Stimulated activated CD8-positive, alpha-beta memory T cell treated with anti-CD3 and anti-CD28 coated beads, Interleukin-7, amount 100 ng/mL, for 4 hours (primary cell): Measurements from ENCODE around the gene SURF4.

Experiments
- DNase-seq, 2 donors: peaks; one replicate each; pipeline ENCODE4 v3.0.0-alpha.2; 2020; ENCODE audit warnings: low read depth in 2 of 2

SURF4 gene

DNA sequence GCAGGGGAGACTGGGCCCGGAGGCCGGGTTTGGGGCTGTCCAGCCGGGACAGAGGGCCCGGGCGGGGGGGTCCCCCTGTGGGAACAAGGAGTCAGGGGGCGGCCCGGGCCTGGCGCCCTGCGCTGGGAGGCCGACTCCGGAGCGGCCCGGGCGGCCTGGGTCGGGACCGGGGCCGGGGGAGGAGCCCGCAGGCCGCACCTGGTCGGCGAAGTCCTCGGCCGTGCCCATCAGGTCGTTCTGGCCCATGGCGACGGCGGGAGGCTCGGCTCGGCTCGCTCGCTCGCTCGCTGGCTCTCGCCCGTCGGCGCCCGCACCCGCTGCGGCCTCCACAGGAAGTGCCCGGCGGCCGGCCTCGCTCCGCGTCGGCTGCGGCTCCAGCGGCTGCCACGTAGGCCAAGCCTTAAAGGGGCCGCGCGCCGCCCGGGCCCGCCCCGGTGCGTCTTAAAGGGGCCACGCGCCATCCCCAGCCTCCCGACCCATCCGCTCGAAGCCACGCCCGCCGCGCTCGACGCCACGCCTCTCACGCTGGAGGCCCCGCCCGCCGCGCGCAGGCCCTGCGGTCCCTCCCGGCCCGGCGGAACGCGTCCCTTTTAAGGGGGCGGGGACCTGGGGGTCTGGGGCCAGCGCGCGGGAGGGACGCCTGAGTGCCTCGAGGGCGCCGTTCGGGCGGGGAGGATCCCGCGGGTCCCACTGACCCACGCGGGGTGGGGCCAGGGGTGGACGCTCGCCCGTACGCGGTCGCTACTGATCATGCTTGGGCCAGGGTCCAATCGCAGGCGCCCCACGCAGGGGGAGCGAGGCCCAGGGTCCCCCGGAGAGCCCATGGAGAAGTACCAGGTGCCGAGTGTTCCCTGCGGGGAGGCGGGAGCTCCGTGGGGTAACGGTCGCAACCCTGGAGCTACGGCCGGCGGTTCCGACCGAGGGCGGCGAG, at the start of gene SURF4, which contains the start of gene STKLD1:
Gene SURF4, minus strand, starts transcription at position 337 of the 931 bp plus-strand sequence. Its CDS starts 91 bp downstream, at position 246.
Gene STKLD1, plus strand, starts transcription at position 643 of the 931 bp plus-strand sequence. Its CDS starts 108 bp downstream, at position 751.
- peak; percentile 83 to 92 for DNase-seq

GRCh38 chr9:133425049-133425632, 49.3 kb upstream of the SURF4 start:
- DNase-seq, result no peak

DNA sequence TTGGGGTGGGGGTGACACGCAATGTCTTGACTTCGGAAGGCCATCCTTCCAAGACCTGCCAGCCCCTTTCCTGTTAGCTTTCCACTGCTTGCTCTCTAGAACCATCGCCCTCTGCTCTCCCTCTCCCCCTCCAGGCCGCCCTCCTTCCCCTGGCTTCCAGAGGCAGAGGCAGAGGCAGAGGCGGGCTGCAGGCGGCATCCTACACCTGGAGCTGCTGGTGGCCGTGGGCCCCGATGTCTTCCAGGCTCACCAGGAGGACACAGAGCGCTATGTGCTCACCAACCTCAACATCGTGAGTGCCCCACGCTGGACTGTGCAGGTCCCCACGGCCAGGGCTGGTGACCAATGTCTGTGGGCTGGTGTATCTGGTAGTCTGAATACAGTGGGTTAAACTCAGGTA, 48.3 kb upstream of the SURF4 start:
- DNase-seq, result no peak

DNA sequence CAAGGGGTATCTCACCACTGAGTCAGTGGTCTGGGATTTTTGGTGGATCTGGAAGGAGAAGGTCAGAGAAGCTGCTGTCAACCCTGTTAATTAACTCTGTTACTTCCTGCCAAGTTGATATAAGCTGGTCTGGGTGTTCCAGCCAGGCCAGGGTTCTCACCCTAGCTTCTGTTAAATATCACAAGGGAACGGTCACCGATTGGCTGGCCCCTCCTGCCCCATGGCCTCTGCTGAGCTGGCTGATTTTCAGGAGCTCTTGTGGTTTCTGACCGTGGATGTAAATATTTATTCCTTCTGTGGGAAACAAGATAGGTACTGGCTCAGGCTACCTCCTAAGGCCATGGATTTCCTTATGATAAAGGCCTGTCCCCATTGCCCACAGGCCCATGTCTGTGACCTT, 47.4 kb upstream of the SURF4 start:
- DNase-seq, result no peak

DNA sequence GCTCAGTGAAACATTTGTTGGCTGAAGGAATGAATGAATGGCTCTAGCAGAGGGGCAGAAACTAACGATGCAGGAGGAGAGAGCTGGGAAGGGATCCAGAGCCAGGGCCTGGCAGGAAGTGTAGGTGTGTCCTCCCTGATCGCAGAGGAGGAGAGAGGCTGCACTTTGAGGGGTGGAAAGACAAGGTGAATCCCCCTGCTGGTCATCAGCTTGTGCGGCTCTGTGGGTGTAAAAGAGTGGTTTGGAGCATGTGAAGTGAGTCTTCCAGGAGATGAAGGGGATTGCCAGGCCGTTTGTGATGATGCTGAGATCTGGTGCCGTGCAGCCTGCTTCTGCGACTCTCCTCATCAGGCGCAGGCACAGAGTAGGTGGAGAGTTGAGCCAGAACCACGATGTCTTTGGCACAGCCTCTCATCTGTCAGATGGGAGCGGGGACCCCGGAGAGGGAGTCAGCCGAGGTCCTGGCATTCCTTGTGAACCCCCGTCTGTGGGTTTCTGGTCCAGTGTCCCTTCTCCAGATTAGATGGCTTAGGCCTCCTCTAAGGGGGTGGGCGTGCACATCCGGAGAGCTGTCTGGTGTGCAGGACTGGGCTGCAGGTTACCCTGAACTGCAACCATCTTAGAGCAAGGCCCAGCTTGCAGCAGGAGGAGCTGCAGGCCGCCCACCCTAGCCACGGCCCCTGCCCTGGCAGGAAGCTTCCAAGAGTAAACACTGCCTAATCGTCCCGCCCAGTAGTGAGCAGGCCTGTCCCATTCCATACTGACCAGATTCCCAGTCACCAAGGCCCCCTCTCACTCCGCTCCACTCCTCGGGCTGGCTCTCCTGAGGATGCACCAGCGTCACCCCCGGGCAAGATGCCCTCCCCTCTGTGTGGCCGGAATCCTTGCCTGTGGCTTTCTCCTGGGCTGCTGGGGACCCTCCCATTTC, 46.0 kb upstream of the SURF4 start, which contains the start of gene ADAMTS13:
Gene ADAMTS13, plus strand, starts transcription at position 753 of the 928 bp plus-strand sequence. Its CDS starts 77 bp downstream, at position 830.
- peak; percentile 2 to 9 for DNase-seq

DNA sequence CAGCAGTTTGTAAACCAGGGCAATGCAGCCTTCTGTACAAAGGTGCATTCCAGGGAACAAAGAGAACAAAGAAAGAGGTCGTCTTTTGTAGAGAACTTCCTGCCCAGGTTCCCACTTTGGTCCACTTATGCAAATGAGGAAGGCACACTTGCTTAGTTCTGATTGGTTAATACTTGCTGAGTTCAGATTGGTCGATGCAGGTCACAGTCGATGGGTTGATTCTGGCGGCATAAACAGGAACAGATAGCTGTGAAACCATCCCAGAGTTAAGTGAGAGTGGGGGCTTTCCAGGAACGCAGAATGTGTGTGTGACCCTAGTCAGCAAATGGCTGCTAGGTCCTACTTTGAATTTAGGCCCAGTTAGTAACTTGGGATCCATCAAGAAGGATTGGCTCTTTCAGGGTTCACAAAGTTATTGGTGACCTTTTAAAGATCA, 44.5 kb upstream of the SURF4 start:
- DNase-seq, result no peak

GRCh38 chr9:133419005-133419404, 43.1 kb upstream of the SURF4 start:
- DNase-seq, result no peak

DNA sequence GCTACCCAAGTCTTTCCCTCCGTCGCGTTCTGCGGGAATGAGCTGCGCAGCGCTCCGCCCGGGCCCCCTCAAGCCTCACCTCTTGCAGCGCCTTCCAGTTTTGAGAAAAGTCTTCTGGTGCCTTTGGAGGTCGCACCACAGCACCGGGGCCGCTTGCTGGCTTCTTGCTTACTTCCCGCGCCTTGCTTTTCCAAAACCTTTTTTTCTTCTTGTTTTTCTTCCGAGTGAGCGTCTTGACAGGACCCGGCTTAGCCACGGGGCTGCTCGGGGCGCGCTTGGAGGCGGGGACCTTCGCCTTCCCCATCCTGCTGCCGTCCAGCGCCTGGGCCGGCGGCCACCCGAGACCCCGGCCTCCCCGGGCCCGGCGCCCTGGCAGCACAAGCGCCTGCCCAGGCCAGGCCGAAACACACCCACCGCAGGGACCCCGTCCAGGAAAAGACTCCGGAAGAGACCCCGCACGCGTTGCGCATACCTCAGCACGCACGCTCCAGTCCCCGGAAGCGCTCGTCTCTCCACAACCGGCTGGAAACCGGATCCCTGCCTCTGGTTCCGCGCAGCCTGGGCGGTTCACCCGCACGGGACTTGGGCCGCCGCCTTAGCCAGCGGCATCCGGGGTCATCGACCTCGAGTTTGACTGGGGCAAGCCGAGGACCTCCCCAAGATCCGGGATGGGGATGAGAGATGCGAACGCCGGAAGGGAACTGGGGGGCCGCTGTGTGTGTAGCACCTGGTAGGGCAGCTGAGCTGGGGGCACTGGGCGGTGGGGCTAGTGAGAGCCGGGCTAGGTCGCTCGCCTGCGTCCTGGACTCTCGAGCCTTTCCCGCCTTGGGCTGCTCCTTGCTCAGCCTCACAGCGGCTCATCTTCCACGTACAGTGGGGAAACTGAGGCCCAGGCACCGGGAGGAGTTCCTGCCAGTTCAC, 41.9 kb upstream of the SURF4 start, which contains the start of gene REXO4:
Gene REXO4, minus strand, starts transcription at position 470 of the 921 bp plus-strand sequence. Its CDS starts 166 bp downstream, at position 304.
- DNase-seq, result peak; percentile 64 to 69

- DNase-seq, result no peak
Observed at GRCh38 chr9:133415170-133415569, 39.3 kb upstream of the SURF4 start.

DNA sequence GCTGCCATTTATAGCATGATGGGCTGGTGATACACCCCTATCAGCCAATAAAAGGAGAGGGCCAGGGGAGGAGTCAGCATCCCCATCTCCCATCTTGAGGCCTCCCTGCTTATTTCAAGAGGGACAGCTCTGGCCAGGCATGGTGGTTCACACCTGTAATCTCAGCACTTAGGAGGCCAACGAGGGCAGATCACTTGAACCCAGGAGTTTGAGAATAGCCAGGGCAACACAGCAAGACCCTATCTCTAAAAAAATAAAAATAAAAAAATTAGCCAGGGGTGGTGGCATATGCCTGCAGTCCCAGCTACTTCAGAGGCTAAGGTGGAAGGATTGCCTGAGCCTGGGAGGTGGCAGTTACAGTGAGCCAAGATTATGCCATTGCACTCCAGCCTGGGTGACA, 32.2 kb upstream of the SURF4 start:
- no peak for DNase-seq

DNA sequence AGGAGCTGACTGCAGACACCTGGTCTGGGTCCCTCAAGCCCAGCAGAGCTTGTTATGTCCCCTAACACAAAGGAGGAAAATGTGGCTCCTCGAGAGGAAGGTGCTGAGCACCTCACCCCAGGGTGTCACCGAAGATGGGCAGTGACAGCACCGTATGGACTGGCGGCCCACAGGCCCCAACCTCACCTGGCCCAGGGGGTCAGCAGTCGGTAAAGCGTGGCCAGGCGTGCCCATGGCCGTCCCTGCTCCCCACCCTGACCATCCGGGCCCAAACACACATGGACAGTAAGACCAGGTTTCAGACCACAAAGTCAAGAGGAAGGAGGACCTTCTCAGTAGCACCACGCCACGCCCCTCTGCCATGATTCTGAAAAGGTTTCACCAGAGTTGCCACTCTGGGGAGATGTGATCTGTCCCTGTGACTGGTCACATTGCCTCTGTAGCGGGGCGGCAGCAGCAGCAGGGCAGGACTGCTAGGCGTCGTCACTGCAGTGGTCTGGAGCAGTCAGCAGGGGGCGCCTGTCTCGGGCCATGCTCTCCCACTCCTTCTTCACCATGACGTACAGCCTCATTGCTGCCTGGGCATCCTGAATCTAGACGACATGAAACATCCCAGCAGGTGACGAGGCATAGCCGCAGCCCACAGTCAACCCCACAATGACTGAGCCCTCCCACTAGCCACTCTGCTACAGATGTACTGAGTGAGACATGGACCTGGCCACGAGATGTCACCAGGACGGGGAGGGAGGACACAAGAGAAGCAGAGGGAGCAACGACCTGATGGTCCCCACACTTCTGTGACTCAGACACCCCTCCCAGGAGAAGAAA, 30.8 kb upstream of the SURF4 start:
- peak; percentile 64 to 74 for DNase-seq

DNA sequence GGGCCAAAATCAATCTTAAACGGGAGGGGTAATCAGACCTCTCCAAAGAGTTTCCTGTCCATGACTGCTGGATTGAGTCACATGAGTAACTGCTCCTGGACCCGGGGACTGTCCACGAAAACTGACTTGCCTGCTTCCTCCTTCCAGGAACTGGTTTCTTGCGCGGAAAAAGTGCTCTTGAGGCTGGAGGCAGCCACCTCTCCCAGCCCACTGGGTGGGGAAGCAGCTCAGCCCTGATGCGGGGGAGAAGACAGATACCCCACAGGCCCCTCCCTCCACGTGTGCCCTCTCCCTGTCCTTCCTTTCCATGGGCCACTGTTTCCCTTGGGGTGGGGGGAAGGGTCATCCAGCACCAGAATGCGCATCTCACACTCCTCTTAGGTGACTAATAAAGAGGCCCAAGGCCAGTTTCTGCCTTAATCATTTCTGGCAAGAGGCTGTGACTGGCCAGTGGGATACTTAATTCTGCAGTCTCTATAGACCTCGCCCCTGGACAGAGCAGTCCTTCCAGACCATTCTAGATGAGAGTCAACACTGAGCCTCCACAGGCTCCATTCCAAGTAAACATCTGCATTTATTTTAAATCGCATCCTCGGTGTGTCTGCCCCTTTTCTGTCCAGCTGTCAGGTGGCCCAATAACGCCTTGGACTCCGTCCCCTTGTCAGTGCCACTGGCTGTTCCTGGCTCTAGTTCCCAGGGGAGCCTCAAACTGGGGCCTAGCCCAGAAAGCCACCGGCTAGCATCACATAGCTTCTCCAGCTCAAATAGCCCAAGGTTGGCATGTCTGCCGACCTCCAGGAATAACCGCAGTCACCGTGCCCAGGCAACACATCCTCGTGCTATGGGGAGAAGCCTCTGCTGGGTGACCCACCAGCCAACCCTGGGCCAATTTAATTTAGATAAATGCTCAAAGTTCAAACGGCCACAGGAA, 29.9 kb upstream of the SURF4 start:
- DNase-seq, result no peak

DNA sequence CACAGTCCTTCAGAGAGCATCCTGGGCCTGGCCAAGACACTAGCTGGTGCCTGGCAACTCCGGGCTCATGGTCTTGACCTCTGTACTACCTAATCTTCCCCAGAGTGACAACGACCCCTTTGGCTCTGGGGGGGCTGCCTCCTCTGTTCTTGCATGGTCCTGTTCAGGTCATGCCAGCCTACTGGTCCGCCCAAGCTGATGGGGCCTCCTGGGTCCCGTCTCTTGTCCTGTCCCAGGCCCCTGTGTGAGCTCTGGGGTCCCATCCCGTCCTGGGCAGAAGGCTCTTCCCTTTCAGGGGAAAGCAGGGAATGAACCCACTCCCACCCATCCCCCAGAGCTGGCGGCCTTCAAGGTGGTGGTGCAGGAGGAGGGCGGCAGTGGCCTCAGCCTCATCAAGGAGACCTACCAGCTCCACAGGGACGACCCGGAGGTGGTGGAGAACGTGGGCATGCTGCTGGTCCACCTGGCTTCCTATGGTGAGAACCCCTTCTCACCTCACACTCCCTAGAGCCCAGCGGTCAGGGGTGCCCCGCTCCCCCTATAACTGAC, 28.7 kb upstream of the SURF4 start:
- DNase-seq, result no peak

- DNase-seq, result peak; percentile 18 to 46
Observed at GRCh38 chr9:133403766-133404453, 28.1 kb upstream of the SURF4 start.

- DNase-seq, result no peak
Observed at GRCh38 chr9:133402689-133403088, 26.8 kb upstream of the SURF4 start.

DNA sequence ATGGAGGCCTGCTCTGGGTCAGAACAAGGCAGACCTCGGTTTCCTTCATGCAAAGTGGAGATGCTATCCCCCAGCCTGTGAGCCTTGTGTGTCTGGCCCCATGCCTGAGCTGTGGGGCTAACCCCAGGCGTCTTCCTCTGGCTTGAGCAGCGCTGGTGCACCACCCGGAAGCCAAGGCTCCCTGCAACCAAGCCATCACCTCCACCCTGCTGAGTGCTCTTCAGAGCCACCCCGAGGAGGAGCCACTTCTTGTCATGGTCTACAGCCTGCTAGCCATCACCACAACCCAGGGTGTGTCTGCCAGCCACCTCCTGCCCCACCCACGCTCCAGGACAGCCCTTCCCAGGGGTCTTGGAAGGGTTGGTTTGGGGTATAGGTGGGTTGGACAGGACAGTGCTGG, 25.7 kb upstream of the SURF4 start:
- DNase-seq, result no peak

- no peak for DNase-seq
Observed at GRCh38 chr9:133400292-133400691, 24.4 kb upstream of the SURF4 start.
